ENCODE results near the gene ZNF654. TPM values are rescaled to one million over a fixed set of nuclear protein-coding genes. Genes with fewer than 3 reads are reported as not detected.
A peak's percentile ranks its signal among the peaks of the same experiment; 100 is the strongest.
"Not testable (repeated sequence)": the region's sequence is repeated elsewhere in the genome, so short reads cannot be mapped to it uniquely, and the experiment has no call there.

ZNF654 gene
- total RNA-seq: 30.3 TPM

DNA sequence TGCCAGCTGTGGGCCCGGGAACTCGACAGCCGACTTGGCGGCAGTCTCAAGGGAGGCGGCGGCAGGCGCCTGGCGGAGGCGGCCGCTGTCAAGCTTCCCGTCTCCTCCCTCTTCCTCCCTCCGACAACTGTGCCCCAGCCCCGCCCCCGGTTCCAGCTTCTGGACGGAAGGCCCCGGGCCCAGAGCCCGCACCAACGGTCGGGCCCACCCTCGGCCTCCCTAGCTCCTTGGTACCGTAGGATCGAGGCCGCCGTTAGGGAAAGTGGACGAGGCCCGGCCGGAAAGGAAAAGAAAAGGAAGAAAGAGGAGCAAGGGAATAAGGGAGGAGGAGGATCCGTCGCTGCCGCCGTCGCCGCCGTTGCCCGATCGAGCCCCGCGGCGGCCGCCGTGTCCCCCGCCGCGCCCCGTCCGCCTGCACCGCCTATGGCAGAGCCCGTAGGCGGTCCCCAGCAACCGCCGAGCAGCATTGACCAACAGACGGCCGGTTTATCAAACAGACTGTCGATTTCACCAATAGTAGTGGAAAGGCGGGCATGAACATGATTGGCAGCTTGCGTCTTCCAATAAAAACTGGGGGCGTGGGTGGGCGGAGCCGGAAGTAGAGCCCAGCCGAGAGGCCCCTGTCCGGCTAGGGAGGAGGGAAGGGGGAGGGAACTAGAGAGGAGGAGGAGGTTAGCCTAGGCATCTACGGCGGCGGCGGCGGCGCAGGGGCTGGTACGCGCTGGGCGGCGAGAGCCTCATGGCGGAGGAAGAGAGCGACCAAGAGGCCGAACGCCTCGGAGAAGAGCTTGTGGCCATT, at the start of gene ZNF654, which contains the start of gene CGGBP1:
Gene ZNF654 (plus strand): TSS at position 675 of the 799 bp plus-strand sequence. CDS start 65 bp downstream, at position 740.
Gene CGGBP1 (minus strand): TSS at position 425 of the 799 bp plus-strand sequence. CDS start 3,029 bp downstream, outside the sequence.
- peak; percentile 99 for DNase-seq

DNA sequence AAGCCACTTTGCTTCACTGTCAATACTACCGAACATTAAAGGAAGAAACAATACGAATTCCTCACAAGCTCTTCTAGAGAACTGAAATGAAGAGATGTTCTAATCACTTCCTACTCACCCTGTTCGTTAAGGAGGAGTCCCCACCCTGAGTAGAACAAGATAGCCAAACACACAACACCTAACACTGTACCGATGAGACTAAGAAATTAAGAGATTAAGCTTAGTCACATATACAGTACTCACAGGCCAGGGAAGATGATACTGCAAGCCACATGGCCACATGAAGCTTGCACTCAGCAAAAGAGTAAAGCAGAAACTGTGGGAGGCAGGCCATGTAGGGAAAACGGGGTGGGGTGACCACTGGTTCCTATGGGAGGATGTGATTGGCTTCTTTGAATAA, 48.2 kb upstream of the ZNF654 start:
- DNase-seq: no peak

DNA sequence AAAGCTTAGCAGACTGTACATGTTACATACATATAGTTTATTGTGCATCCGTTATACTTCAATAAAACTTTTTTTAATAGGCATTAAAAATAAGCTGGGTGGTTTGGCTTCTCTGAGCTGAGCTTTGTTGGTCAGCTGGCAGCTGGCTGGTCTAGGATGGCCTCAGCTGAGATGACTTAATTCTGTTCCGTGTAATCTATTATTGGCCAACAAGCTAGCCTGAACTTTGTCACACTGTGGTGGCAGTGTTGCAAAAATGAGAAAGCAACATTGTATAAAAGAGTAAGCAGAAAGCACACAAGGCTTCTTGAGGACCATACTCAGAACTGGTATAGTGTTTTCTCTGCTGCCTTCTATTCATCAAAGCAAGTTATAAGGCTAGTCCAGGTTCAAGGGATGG, 45.5 kb upstream of the ZNF654 start:
- no peak for DNase-seq

DNA sequence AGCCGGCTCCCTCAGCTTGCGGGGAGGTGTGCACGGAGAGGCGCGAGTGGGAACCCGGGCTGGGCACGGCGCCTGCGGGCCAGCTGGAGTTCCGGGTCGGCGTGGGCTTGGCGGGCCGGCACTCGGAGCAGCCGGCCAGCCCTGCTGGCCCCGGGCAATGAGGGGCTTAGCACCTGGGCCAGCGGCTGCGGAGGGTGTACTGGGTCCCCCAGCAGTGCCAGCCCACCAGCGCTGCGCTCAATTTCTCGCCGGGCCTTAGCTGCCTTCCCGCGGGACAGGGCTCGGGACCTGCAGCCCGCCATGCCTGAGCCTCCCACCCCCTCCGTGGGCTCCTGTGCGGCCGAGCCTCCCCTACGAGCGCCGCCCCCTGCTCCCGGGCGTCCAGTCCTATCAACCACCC, 43.4 kb upstream of the ZNF654 start:
- DNase-seq: not testable (repeated sequence)

DNA sequence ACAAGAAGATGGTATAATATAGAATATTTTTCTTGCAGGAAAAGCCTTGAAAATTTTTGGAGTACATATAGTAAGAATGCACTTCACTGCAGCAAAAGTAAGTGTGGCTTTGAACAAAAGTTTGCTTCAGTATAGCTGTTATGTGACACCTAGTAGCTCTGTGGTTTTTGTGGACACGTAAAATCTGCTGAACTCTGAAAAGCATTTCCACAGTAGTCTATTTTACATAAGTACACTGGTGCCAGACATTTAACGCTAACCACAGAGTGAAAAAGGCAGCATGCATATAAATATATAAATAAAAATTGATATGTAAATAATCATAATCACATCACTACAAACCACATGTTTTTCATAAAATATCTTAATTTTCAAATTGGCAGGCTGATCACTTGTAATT, 40.0 kb upstream of the ZNF654 start:
- no peak for DNase-seq

DNA sequence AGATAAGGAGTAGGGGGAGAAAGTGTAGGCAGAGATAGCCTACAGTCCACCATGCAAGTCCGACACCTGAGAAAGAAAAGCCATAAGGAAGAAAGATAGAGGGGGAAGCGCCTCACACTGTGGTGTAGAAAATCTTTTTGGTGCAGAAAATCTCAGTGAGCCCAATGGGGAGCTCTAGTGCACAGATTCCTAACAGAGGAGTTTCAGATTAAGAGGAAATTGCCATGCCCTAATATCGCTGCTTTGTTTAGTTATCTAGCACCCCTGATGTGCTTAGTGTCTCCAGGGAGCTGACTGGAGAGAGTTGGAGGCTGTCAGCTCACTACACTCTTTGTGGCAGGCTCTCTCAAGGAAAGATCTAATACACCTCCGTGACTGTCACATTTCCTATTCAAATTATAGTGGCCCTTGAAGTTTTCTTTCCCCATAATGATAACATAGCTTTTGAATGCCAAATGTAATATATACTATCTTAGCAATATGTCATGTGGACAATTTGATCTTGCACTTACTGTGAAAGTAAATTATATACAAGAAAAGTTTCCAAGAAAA, 34.0 kb upstream of the ZNF654 start:
- DNase-seq: no peak

DNA sequence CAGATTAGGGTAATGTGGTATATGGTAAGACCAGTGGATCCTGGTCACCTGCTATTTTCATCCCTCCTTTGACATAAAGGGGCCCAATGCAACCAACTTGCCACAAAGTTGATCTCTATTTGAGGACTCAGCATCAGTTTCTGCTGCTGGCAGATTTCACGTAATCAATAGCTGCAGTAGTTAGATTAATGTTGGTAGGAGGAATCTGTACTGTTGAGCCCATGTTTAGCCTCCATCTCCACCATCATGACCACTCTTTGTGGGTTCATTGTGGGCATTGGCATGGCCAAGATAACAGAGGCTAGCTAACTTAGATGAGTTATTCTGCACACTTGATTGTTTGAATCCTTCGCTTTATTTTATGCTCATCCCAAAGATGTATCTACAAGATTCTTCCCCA, 30.2 kb upstream of the ZNF654 start:
- DNase-seq: no peak

DNA sequence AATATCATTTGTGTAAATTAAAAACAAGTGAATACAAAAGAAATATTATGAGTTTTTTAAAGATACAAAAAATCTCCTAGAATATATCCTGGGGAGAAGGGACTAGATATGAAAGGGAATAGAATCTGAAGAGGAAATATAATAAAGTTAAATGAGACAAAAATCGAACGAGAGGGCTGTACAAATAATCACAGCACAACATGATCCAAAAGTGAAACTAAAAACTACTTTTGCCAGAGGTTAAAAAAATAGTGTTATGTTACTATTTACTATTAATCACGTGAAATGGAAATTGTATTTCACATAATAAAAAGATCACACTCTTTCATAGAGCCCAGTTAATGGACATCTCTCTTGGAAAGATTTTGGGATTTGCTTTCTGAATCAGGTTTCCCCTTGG, 28.8 kb upstream of the ZNF654 start:
- DNase-seq: no peak

DNA sequence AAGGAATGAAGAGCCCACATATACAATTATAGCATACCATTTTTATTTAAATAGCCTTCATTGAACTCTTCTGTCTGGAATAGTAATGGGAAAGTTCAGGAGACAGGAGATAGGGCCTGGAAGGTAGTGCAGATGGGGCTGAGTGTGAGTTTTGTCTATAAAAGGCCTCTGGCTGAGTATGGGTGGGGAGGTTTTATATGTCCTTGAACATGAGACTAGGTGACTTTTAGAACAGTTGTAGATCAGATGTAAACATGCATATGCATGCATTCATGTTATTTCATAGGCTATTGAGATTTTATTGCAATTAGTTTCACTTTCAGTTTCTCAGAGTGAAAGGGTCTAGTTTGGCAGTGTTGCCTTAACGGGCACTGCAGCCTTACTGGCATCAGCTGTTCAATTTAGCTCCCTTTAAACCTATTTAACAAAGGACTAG, 27.4 kb upstream of the ZNF654 start:
- peak; percentile 5 for DNase-seq

DNA sequence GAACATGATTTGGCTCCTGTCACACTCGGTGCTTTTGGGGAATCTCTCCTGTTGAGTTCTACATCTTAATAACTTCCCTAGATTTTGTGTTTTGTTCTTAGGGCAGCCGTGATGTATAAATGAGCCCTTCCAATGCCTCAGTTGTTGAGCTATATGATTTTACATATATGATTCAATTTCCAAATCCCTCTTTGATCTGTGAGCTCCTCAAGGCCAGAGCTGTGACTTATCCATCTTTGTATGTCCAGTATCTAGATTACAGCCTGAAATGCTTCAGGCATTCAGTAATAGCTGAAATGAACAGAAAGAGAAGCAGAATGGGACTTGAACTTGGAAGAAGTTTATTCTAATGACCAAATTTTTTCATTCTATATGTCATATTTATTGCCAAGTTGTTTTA, 26.8 kb upstream of the ZNF654 start:
- no peak for DNase-seq

DNA sequence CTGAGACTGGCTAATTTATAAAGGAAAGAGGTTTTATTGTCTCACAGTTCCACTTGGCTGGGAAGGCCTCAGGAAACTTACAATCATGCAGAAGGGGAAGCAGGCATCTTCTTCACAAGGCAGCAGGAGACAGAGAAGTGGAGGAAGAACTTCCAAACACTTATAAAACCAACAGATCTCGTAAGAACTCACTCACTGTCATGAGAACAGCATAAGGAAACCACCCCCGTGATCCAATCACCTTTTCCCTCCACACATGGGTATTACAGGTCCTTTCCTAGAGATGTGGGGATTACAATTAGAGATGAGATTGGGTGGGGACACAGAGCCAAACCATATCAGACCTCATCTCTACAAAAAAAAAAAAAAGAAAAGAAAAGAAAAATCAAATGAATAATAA, 26.0 kb upstream of the ZNF654 start:
- DNase-seq: no peak

DNA sequence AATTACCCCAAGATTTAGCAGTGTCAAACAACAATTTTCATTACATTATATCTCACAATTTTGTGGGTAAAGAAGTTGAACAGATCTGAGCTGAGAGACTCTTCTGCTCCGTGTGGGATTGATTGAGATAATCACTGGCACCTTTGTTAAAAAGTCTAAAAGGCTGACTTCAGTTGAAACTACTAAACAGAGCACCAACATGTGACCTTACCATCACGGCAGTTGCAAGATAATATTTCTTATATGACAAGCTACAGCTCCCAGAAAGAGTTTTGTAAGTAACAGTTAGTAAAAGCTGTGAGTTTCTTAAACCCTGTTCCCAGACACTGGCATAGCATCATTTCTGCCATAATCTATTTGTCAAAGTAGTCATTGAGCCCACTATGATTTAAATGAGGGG, 25.2 kb upstream of the ZNF654 start:
- DNase-seq: no peak

DNA sequence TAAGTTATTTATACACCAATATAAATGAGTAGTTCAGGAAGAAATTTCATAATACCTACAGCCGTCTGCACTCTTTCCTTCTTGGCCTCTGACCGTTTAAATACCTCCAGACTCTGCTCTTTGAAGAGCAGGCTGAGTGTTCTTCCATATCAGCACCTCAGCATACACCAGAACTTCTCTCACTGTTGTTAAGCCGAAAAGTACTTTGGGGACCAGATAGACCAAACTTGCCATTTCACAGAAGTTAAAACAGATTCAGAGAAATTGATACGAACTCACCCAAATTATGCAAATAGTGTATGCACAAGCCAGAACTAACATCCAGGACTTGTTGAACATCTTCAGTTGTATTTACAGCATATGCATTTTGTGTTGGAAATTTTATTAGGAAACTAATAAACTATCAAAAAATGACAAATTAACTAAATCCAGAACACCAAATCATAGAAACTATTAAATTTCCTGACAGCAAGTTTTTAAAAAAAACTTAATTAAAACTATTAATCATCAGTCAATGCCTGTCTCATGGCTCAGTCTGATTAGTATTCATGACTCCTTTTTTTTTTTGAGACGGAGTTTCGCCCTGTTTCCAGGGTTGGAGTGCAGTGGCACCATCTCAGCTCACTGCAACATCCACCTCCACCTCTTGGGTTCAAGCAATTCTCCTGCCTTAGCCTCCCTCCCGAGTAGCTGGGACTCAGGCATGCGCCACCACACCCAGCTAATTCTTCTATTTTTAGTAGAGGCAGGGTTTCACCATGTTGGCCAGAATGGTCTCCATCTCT, 24.4 kb upstream of the ZNF654 start:
- no peak for DNase-seq

DNA sequence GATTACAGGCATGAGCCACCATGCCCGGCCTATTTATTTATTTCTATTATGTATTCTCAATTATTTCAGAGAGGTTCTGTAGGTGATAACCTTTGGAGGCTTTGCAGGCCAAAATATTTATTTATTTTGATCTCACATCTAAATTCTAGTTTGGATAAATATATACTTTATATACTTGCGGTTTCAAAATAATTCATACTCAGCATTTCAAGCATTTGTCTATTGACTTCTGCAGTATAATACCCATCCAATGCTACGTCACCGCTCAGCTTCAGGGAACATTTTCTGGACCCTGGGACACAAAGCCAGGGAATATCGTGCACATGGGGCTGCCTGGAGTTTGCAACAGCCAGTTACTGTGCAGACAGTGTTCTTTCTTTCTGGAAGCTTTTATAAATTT, 22.8 kb upstream of the ZNF654 start:
- DNase-seq: no peak

DNA sequence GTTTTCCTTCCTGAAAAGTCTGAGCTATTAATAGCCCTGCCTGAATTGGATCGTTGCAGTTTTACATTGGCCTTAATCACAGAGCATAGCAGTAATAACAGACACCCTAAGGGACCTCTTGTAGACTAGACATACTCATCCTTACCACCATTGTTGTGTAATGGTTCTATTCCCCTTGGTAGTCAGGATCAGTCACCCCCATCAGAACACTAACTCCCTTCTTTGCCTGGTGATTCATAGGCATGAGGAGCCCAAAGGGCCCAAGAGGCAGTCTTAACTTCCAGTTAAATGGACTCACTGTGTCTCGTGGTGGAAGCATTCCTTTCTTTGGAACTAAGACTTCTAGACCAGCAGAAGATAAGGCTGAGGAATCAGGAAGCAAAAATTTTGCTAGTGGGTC, 20.5 kb upstream of the ZNF654 start:
- no peak for DNase-seq

DNA sequence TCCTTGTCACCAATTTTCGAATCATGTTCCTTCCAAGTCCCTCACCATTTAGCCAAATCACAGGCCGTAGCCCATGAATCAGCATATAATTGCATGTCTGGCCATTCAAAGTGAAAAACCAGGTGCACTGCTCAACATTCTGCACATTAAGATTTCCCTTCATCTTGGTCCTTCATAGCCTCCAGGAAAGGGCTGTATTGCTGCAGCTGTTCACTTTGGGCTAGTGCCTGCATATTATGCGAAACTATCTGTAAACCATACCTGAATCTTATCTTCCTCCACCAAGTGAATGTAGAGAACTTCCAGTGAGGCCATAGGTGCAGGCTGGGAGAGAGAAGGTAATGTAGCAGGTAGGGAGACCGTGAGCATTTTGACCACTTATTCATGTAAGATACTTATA, 18.5 kb upstream of the ZNF654 start:
- DNase-seq: no peak

DNA sequence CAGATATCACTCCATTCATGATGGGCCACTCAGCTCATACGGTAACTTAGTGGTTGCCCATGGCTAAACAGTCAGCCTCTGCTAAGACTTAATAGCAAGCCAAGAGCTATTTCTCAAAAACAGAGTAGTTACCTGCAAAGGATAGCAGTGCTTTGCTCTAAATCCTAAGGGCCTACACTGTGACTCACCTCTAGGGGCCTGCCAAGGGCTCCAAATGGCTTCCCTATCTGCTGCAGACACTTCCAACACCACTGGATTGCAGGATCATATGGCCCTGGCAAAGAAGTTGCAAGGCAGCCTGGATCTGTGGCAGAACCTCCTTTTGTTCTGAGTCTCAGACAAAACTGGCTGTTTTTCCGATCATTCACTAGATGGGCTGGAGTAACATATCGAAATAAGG, 18.1 kb upstream of the ZNF654 start:
- DNase-seq: no peak

DNA sequence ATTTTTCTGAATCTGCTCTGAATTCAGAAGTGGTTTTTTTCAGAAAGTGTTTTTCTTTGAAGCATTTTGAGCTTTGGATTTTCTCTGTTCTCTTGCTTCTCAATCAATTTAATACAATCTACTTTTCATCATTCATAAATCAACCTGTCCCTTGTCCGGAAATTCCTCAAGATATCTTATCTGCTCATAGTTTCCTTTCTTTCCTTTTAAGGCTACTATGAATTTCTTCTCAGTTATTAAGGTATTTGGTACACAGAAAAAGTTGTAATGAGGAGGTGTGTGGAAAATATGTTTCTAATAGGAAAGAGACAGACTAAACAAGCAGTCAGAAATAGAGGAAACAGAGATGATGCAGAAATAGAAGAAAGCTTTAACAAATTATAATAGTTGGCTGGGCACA, 14.6 kb upstream of the ZNF654 start:
- no peak for DNase-seq

DNA sequence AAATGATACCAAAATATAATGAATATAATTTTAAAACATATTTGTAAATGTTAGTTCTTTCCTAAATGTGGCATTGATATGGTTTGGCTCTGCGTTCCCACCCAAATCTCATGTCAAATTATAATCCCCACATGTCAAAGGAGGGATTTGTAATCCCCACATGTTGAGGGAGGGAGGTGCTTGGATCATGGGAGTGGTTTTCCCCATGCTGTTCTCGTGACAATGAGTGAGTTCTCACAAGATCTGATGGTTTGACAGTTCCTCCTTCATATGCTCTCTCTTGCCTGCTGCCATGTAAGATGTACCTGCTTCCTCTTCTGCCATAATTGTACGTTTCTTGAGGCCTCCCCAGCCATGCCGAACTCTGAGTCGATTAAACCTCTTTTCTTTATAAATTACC, 12.3 kb upstream of the ZNF654 start:
- no peak for DNase-seq

DNA sequence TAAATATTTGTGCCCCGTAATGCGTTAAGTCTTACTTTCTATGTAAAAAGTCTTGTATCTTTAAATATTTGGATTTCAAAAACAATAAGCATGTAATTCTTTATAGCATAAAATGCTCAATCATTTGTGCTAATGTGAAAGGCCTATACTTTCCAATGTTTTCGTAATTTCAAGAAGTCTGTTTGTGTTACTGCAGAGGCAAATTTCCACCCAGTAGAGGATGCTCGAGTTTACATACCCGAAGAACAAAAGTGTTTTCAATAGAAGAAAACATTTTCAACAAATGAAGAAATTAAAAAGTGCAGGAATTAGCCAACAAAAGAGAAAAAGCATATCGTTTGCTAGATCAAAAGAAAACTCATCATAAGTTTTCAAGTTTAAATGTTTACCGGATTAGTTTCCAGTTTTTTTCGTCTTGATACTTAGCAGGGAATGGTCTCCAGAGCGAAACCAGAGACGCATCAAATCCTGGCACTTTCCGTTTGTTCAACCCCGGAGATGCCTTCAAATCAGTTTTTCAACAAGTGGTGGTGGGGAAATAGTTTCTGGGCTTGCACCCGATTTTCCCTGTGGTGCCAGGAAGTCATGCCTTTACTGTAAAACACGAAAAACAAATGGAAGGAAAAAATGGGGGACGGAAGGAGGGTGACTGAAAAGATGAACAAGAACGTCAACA, 1.3 kb upstream of the ZNF654 start:
- peak; percentile 64 for DNase-seq

DNA sequence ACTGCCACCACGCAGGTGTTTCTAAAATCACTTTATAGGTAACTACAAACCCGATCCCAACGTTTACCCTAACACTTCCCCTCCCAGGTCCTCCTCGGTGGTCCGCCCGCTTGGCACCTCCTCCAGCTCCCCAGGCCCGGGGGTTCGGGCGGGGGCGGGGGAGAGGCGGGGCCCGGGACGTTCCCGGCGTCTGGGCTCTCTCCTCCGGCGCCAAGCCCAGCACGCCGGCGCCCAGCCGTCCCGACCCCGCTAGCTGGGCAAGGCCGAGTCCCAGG, 812 bp upstream of the ZNF654 start:
- no peak for DNase-seq

DNA sequence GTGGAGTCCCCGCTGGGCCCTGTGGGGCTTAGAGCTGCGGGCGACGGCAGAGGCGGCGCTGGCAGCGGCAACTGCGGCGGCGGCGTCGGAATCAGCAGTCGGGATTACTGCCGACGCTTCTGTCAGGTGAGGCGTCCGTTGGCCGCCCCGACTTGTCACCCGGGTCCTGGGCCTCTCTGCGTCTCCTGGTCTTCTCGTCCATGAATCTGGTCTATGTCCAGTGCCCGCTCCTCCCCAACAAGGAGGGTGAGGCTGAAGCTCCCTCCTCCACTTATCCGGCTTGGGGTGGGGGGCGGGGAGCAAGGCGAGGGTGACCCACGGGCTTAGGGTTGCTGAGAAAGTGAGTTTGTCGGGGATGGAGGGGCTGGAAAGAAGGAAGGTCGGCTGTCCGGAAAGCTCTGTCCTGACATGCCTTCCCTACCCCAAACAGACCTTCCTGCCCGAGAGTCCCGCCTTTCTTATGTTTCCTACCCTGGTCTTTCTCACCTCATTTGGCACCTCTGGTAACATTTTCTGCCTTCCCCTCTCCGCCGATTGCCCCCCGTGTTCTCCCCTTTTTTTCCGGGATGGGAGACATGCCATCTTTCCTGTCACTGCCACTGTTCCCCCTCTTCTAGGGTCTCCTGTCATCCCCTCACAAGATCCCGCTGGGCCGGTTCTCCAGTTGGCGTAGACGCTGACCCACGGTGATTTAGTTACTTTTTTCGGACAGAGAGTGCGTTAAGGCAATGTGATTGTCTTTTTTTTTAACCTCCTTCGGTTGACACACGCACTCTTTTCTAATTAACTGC, 520 bp downstream of the ZNF654 start:
- DNase-seq: peak; percentile 45

Measured in skin of body (tissue), 2 donors.